ENCODE data around the gene CCDC28B.
A peak's percentile ranks its signal among the peaks of the same experiment; 100 is the strongest.

CCDC28B gene

DNA sequence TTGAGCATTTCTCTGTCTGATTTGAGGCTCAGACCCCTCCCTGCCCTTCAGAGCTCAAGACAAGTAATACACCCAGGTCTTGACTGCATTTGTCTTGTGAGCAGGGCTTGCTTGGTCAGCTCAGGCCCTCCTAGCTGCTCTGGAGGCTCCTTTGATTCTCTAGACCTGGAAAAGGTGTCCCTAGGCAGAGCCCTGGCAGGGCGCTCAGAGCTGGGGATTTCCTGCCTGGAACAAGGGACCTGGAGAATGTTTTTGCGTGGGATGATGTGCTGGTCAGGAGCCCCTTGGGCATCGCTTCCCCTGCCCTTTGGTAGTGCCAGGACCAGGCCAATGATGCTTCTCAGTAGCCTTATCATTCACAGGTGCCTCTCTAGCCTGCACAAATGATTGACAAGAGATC, 4.9 kb upstream of the CCDC28B start:
- DNase-seq (ENCODE audit: low spot score): no peak

GRCh38 chr1:32195972-32196823, 4.2 kb upstream of the CCDC28B start:
- DNase-seq (ENCODE audit: low spot score): peak; percentile 26

DNA sequence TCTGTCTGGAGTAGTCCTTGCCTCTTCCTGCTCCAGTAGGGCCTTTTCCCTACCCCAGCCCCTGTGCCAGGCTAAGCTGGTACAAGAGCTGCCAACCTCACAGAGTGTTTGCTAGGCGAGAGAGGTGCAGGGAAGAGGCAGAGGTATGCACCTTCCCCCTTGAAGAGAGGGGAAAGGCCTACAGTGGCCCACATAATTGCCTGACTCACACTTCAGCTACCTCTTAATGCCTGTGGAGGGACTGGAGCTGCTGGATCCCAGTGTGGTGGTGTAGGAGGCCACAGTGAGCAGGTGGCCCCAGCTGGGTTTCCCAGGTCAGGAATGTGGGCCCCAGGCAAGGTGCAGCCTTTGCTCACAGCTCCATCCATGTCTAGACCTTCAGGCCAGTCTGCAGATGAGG, 3.3 kb upstream of the CCDC28B start:
- no peak for DNase-seq (ENCODE audit: low spot score)

GRCh38 chr1:32197837-32198236, 2.6 kb upstream of the CCDC28B start:
- DNase-seq (ENCODE audit: low spot score): no peak

GRCh38 chr1:32198237-32199042, 2.0 kb upstream of the CCDC28B start:
- no peak for DNase-seq (ENCODE audit: low spot score)

DNA sequence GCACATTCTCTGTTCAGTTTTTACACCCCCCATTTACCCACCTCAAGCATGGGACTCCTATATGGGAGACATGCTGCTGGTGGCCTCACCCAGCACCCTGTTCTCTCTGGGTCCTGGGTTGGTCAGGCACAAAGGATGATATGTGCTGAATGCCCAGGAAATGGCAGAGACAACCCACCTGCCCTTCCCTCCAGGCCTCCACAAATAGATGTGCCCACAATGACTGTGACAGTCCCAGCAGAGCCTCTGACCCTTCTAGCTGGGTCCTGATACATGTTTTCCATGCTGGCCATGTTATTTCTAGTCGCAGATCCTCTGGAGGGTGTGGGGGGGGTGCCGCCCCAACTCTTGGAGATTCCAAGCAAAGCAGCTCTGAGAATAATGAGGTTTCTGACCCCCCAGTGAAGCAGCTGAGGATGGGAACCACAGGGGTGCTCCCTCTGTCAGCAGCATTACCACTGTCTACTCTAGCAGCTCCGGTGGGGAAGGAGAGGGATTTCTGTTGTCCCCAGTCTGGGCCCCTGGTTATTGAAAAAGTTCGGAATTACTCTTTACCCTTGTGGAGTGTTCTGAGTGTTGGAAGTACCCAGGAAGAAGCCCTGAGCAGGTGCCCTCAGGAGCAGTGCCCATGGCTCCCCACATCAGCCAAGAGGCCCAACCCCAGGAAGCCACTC, 1.2 kb upstream of the CCDC28B start:
- no peak for DNase-seq (ENCODE audit: low spot score)

- no peak for DNase-seq (ENCODE audit: low spot score)
These were observed 700 bp upstream of the CCDC28B start for GRCh38 chr1:32199717-32200072.

GRCh38 chr1:32201011-32201855, 838 bp downstream of the CCDC28B start:
- DNase-seq (ENCODE audit: low spot score): peak; percentile 78

GRCh38 chr1:32204943-32205361, 4.6 kb downstream of the CCDC28B start:
- no peak for DNase-seq (ENCODE audit: low spot score)

DNA sequence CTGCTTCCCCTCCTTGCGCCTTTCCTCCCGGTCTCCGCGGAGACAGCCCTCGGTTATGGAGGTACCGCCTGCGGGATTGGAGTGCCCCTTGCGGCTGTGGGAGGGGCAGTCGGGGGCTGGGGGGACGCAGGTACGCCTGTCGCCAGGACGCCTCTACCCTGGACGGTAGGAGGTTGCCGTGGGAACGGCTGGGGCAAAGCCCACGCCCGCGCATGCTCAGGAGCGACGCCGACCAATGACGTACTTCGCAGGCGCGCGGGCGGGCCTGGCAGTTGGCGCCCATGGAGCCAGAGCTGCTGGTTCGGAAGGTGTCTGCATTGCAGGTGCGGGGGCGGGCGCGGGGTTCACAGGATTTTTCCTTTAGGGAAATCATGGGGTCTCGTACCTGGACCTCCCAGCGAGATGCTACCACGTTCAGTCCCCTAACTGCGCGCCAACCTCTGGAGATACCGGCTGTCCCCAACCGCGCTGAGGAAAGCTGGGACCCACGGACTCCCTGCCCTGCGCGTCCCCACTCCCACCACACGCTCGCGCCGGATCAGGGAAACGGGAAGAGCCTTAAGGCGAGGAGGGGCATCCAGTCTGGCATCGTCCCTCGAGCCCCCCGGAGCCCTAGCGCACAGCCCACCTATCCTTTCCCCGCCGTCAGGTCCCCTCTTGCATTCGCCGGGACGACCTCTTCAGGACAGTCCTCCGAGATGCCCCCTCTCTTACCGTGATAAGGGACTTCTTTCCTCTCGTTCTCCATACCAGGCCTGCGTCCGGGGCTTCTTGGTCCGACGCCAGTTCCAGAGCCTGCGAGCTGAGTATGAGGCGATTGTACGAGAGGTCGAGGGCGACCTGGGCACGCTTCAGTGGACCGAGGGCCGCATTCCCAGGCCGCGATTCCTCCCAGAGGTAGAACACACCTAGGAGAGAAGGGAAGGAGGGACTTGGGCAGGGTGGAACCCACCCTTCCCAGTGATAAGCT, 5.3 kb downstream of the CCDC28B start, which contains the start of gene IQCC:
IQCC (plus strand) TSS at position 271 of the 970 bp plus-strand sequence; CDS start at position 282, 11 bp downstream.
- peak; percentile 83 for DNase-seq (ENCODE audit: low spot score)

GRCh38 chr1:32208469-32208868, 8.1 kb downstream of the CCDC28B start:
- DNase-seq (ENCODE audit: low spot score): no peak

DNA sequence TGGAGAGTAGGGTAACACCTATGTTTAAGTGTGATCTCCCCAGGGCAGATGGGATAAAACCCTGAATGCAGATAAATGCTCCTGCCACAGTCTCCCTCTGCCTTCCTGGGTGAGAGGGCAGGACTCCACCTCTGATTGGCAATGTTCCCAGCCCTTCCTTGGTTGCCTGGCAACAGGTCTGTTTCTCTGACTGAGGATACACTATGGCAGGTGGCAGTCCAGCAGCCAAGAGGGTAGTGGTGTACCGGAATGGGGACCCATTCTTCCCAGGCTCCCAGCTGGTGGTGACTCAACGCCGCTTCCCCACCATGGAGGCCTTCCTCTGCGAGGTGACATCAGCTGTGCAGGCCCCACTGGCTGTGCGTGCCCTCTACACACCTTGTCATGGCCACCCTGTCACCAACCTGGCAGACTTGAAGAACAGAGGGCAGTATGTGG, 8.5 kb downstream of the CCDC28B start, which contains the start of gene DCDC2B:
DCDC2B (plus strand) TSS at position 199 of the 438 bp plus-strand sequence; CDS start at position 204, 5 bp downstream.
- DNase-seq (ENCODE audit: low spot score): no peak

- peak; percentile 60 for DNase-seq (ENCODE audit: low spot score)
These were observed 15.5 kb downstream of the CCDC28B start for GRCh38 chr1:32215629-32216480.

- DNase-seq (ENCODE audit: low spot score): no peak
These were observed 16.2 kb downstream of the CCDC28B start for GRCh38 chr1:32216566-32216965.

- no peak for DNase-seq (ENCODE audit: low spot score)
These were observed 18.6 kb downstream of the CCDC28B start for GRCh38 chr1:32219022-32219421.

DNA sequence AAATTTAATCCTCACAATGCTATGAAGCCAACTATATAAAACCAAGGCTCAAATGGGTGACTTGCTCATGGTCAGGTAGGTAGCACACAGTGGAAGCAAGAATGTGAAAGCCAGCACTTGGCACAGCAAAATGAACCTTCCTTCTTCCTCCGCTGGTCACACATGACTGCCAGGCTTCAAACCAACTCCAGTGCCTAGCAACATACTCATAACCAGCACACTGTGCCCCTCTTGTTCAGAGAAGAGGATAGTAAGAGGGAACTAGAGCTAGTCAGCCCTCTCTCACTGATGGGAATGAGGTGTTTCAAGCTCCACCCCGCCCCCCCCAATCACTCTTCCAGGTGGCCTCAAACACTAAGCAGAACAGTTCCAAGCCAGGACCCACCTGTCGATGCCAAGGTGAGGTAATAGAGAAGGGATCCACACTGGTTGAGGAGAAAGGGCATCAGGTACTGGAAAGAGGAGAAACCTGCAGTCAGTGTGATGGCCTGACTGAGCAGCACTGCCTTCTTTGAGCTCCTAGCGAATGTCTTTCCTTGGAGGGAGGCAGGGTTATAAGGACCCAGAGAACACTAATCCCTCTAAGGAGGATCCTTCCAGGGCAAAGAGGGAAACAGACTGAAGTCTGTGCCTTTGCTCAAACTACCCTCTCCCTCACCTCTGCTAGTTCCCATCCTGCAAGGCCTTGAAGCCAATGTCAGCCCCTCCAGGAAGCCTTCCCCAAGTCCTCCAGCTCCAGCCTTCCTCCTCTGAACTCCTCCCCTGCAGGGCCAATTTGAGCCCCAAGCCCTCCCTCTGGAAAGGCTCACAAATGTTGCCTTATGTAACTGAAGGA, 20.6 kb downstream of the CCDC28B start:
- no peak for DNase-seq (ENCODE audit: low spot score)

DNA sequence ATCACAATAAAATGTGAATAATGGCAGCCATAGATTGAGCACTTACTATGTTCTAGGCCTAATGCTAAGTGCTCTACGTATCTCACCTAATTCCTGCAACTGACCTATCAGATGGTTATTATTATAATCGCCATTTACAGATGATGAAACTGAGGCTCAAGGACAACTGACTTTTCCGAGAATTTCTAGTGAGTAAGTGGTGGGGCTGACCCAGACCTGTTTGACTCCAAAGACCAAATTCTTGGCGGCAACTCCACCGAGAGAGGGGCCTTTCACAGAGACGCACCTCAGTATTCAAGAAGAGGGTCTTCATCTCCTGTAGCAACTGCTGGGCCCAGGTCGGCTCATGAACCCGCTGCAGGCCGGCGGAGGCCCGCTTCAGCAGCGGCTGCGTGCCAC, 21.2 kb downstream of the CCDC28B start:
- DNase-seq (ENCODE audit: low spot score): no peak

All from CD4-positive, alpha-beta T cell treated with Interleukin-6 at 100 ng/mL for 8 hours (primary cell).